Loucy (cell line): ENCODE data around the gene GALNT10.

ENCODE experiments used
- EZH2phosphoT487 ChIP-seq: fragments of 200-600 bp; IDR thresholded peaks from 2 replicates; pipeline ENCODE4 v1.6.1; 2018; ENCODE audit warnings: antibody characterized with exemption, mild to moderate bottlenecking, moderate library complexity, borderline replicate concordance
- TF ChIP-seq, protein P1 (sequence below): fragments of 200-600 bp; sonication (generic); conservative IDR thresholded peaks from 2 replicates; pipeline ENCODE4 v1.5.1; 2014; ENCODE audit warnings: mild to moderate bottlenecking, antibody characterized with exemption, low read length

DNA sequence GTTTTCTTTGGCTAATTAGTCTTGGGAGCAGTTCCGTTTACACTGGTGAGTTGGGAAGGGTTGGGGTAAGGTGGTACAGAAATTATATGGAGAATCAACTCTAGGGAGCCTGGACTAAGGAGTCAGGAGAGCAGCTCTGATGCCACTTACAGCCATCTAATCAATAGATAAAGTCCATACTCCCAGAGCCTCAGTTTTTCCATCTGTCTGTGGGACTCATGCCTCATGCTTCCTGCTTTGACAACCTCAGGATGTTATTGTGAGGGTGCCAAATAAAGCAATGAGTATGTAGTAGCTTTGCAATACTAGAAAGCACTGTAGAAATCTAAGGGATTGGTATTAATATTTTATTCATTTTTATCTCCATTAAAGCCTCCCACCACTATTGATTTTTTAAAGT is 105.0 kb downstream of the GALNT10 start:
- TF ChIP-seq, protein P1, sequence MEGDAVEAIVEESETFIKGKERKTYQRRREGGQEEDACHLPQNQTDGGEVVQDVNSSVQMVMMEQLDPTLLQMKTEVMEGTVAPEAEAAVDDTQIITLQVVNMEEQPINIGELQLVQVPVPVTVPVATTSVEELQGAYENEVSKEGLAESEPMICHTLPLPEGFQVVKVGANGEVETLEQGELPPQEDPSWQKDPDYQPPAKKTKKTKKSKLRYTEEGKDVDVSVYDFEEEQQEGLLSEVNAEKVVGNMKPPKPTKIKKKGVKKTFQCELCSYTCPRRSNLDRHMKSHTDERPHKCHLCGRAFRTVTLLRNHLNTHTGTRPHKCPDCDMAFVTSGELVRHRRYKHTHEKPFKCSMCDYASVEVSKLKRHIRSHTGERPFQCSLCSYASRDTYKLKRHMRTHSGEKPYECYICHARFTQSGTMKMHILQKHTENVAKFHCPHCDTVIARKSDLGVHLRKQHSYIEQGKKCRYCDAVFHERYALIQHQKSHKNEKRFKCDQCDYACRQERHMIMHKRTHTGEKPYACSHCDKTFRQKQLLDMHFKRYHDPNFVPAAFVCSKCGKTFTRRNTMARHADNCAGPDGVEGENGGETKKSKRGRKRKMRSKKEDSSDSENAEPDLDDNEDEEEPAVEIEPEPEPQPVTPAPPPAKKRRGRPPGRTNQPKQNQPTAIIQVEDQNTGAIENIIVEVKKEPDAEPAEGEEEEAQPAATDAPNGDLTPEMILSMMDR: no peak
- no peak for TF ChIP-seq EZH2phosphoT487
